DOHH2 (cell line): Measurements from ENCODE around the gene HS3ST6.
"Not testable (repeated sequence)": the region's sequence is repeated elsewhere in the genome, so short reads cannot be mapped to it uniquely, and the experiment has no call there.

Experiments
- H3F3A ChIP-seq: fragments of 200-600 bp; sonication (generic), shearing (Covaris generic); 2 replicates; pipeline ENCODE4 v1.6.0; 2016; ENCODE audit warnings: antibody characterized with exemption, mild to moderate bottlenecking; ENCODE audit not compliant: control insufficient read depth, insufficient read depth
- H3K27ac ChIP-seq: fragments of 200-600 bp; sonication (generic); 2 replicates; pipeline ENCODE4 v1.5.1; 2014; ENCODE audit warnings: low read depth, mild to moderate bottlenecking, low read length, moderate library complexity
- H3K27me3 ChIP-seq: fragments of 200-600 bp; sonication (generic); 2 replicates; pipeline ENCODE4 v1.6.1; 2014; ENCODE audit warnings: mild to moderate bottlenecking, low read length, mixed read lengths; ENCODE audit not compliant: control insufficient read depth
- H3K36me3 ChIP-seq: fragments of 200-600 bp; sonication (generic); 2 replicates; pipeline ENCODE4 v1.6.1; 2014; ENCODE audit warnings: mild to moderate bottlenecking, low read length, moderate library complexity, mixed read lengths; ENCODE audit not compliant: control insufficient read depth
- H3K4me1 ChIP-seq: fragments of 200-600 bp; sonication (generic); 2 replicates; pipeline ENCODE4 v1.6.1; 2014; ENCODE audit warnings: mild to moderate bottlenecking, low read length, mixed read lengths; ENCODE audit not compliant: control insufficient read depth
- H3K4me2 ChIP-seq: fragments of 200-600 bp; sonication (generic); 2 replicates; pipeline ENCODE4 v1.6.0; 2014; ENCODE audit warnings: mild to moderate bottlenecking, low read length, moderate library complexity
- H3K4me3 ChIP-seq: fragments of 200-600 bp; sonication (generic); 2 replicates; pipeline ENCODE4 v1.5.1; 2014; ENCODE audit warnings: mild to moderate bottlenecking, low read length, mixed read lengths
- H3K79me2 ChIP-seq: fragments of 200-600 bp; sonication (generic); 2 replicates; pipeline ENCODE4 v1.6.1; 2014; ENCODE audit warnings: mild to moderate bottlenecking, low read length, mixed read lengths; ENCODE audit not compliant: control insufficient read depth
- H3K9me2 ChIP-seq: fragments of 200-600 bp; sonication (generic); replicated peaks from 2 replicates; pipeline ENCODE4 v1.6.1; 2014; ENCODE audit warnings: mild to moderate bottlenecking, low read length, mixed read lengths; ENCODE audit not compliant: control insufficient read depth
- H3K9me3 ChIP-seq: fragments of 200-600 bp; sonication (generic); 2 replicates; pipeline ENCODE4 v1.6.1; 2014; ENCODE audit warnings: antibody characterized with exemption, low read length, mixed read lengths; ENCODE audit not compliant: control insufficient read depth, insufficient read depth
- H4K20me1 ChIP-seq: fragments of 200-600 bp; sonication (generic); 2 replicates; pipeline ENCODE4 v1.6.0; 2014; ENCODE audit warnings: low read depth, mild to moderate bottlenecking, antibody characterized with exemption, low read length, moderate library complexity; ENCODE audit not compliant: control insufficient read depth, insufficient read depth
- EZH2phosphoT487 ChIP-seq: fragments of 200-600 bp; sonication (generic); IDR thresholded peaks from 2 replicates; pipeline ENCODE4 v1.6.1; 2017; ENCODE audit warnings: borderline replicate concordance, mild to moderate bottlenecking, antibody characterized with exemption, low read length, moderate library complexity, mixed read lengths
- TF ChIP-seq, protein P1 (sequence below): fragments of 200-600 bp; sonication (generic); IDR thresholded peaks from one replicate; pipeline ENCODE4 v1.5.1; 2014; ENCODE audit warnings: antibody characterized with exemption, mild to moderate bottlenecking, low read depth, low read length; ENCODE audit not compliant: poor library complexity, severe bottlenecking

The HS3ST6 gene

DNA sequence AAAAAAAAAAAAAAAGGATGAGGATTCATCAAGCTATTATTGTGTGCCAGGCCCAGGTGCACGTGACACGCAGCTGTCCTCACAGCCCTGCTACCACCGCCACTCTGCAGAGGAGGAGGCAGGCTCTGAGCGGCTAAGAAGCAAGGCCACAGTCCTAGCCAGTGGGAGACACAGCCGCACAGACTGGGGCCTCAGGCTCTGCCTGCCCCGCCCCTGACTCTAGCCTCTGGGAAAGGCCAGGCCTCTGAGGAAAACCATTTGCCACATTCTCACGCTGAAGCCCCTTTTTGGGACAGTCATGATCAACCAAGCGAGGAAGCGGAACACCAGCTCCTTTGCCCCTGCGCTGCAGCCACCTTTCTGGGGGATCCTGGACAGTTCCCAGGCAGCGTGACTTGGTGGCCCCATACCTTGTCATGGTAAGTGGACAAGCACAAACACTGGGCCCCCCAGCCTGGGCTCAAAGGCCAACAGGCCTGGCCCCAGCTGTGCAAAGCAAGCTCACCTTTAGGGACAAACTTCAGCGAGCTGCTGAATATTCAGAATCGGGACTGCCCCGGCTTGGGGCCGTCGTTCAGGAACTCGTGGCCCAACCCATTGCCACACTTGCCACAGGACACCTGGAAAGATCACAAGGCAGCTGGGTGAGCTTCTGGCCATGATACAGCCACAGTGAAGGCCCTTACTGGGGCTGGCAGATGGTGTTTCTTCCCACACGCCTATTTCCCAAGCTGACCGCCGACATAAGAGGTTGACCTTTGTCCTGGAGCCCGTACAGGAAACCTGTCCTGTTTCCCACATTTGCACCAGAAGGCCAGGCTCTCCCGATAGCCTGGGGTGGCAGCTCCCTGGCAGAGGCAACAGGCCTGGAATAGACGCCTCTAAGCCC, 22.3 kb upstream of the HS3ST6 start:
- no peaks in the 10 kb centered on the region for H3K79me2 ChIP-seq
- H3K36me3 ChIP-seq, result no peaks in the 10 kb centered on the region
- H3F3A ChIP-seq, result no peaks in the 10 kb centered on the region
- no peak overlapping the region for H3K4me2 ChIP-seq
- H3K9me3 ChIP-seq, result no peaks in the 10 kb centered on the region
- H3K27ac ChIP-seq, result no peak overlapping the region
- no peak overlapping the region for H3K4me3 ChIP-seq
- H3K9me2 ChIP-seq, result no peaks in the 10 kb centered on the region
- H3K4me1 ChIP-seq, result peaks cover 20% of the 10 kb centered on the region
- TF ChIP-seq, protein P1, sequence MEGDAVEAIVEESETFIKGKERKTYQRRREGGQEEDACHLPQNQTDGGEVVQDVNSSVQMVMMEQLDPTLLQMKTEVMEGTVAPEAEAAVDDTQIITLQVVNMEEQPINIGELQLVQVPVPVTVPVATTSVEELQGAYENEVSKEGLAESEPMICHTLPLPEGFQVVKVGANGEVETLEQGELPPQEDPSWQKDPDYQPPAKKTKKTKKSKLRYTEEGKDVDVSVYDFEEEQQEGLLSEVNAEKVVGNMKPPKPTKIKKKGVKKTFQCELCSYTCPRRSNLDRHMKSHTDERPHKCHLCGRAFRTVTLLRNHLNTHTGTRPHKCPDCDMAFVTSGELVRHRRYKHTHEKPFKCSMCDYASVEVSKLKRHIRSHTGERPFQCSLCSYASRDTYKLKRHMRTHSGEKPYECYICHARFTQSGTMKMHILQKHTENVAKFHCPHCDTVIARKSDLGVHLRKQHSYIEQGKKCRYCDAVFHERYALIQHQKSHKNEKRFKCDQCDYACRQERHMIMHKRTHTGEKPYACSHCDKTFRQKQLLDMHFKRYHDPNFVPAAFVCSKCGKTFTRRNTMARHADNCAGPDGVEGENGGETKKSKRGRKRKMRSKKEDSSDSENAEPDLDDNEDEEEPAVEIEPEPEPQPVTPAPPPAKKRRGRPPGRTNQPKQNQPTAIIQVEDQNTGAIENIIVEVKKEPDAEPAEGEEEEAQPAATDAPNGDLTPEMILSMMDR, result no peak
- TF ChIP-seq EZH2phosphoT487, result no peak
- H4K20me1 ChIP-seq, result no peaks in the 10 kb centered on the region
- H3K27me3 ChIP-seq, result no peaks in the 10 kb centered on the region

- not testable (repeated sequence) for H3K79me2 ChIP-seq, H3F3A ChIP-seq, H4K20me1 ChIP-seq, H3K9me2 ChIP-seq, H3K9me3 ChIP-seq, H3K36me3 ChIP-seq, H3K4me2 ChIP-seq, H3K4me3 ChIP-seq, H3K27ac ChIP-seq, H3K27me3 ChIP-seq
- peaks cover 20% of the 10 kb centered on the region for H3K4me1 ChIP-seq
Measured at GRCh38 chr16:1939833-1940232, 21.6 kb upstream of the HS3ST6 start.

DNA sequence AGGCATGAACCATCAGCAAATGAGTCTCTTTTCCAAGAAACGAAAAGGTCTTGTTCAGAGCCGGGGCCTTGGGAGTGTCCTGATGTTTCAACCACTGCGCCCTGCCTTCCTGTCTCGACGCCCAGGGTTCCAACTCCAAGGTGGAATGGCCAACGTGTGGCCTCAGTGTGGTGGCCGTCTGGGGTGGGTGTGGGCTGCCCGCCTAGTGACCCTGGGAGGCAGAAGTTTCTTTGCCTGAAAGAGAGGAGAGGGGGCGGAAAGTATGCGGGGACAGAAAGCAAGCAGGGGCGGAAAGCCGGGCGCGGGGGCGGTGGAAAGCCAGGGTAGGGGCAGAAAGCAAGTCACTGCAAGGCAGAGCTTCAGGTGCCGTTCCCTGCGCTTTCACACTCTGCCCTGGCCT, 20.7 kb upstream of the HS3ST6 start:
- H4K20me1 ChIP-seq, result no peaks in the 10 kb centered on the region

GRCh38 chr16:1938316-1938715, 20.1 kb upstream of the HS3ST6 start:
- Histone ChIP-seq H3F3A (no peaks in the 10 kb centered on the region), H4K20me1 (no peaks in the 10 kb centered on the region), H3K4me3 (no peak overlapping the region), H3K27ac (no peak overlapping the region), H3K4me2 (no peak overlapping the region), H3K36me3 (no peaks in the 10 kb centered on the region), H3K4me1 (peaks cover 13% of the 10 kb centered on the region), H3K27me3 (no peaks in the 10 kb centered on the region), H3K9me3 (no peaks in the 10 kb centered on the region), H3K79me2 (no peaks in the 10 kb centered on the region), H3K9me2 (no peaks in the 10 kb centered on the region)
- TF ChIP-seq, protein P1, result no peak
- no peak for TF ChIP-seq EZH2phosphoT487

More for the DNA sequence above, 20.7 kb upstream of the HS3ST6 start:
- Histone ChIP-seq H3K79me2 (no peaks in the 10 kb centered on the region), H3K4me1 (peaks cover 19% of the 10 kb centered on the region), H3K36me3 (no peaks in the 10 kb centered on the region), H3K9me2 (no peaks in the 10 kb centered on the region), H3K4me2 (no peak overlapping the region), H3K27me3 (no peaks in the 10 kb centered on the region), H3F3A (no peaks in the 10 kb centered on the region), H3K9me3 (no peaks in the 10 kb centered on the region), H3K4me3 (no peak overlapping the region), H3K27ac (no peak overlapping the region)
- no peak for TF ChIP-seq EZH2phosphoT487
- TF ChIP-seq, protein P1, result no peak
